HepG2 (cell line): ENCODE measurements around the gene NFKBIA. TPM values are rescaled to one million over a fixed set of nuclear protein-coding genes. Genes with fewer than 3 reads are reported as not detected.

ENCODE experiments used
- AGO2 ChIP-seq: fragments of 200-400 bp; formaldehyde crosslinking; optimal IDR thresholded peaks from 2 replicates; pipeline ENCODE3; 2017; ENCODE audit warnings: mild to moderate bottlenecking, low read depth, low read length, moderate library complexity
- HIVEP1 ChIP-seq: sonication (generic); formaldehyde crosslinking; IDR thresholded peaks from 2 replicates; pipeline ENCODE4 v1.4.0; 2020; ENCODE audit warnings: mild to moderate bottlenecking, missing genetic modification reagents
- HNF4A ChIP-seq: sonication (generic); formaldehyde crosslinking; IDR thresholded peaks from 2 replicates; pipeline ENCODE4 v1.4.0; 2020; ENCODE audit warnings: missing genetic modification reagents
- MIER3 ChIP-seq: IDR thresholded peaks from 2 replicates; pipeline ENCODE4 v1.6.1; 2016; ENCODE audit warnings: missing compliant biosample characterization, borderline replicate concordance
- PAXIP1 ChIP-seq: sonication (generic); formaldehyde crosslinking; conservative IDR thresholded peaks from 2 replicates; pipeline ENCODE4 v1.4.0; 2020; ENCODE audit warnings: mild to moderate bottlenecking, missing genetic modification reagents, moderate library complexity
- PHB2 ChIP-seq: fragments of 450-650 bp; IDR thresholded peaks from 2 replicates; pipeline ENCODE4 v1.6.1; 2018; ENCODE audit not compliant: partially characterized antibody
- SKI ChIP-seq: fragments of 450-650 bp; IDR thresholded peaks from one replicate; pipeline ENCODE4 v1.6.1; 2018; ENCODE audit warnings: mild to moderate bottlenecking; ENCODE audit not compliant: partially characterized antibody
- SSRP1 ChIP-seq: IDR thresholded peaks from 2 replicates; pipeline ENCODE4 v1.6.1; 2016; ENCODE audit warnings: control low read depth
- ZNF20 ChIP-seq: sonication (generic); formaldehyde crosslinking; IDR thresholded peaks from 2 replicates; pipeline ENCODE4 v1.4.0; 2020; ENCODE audit warnings: mild to moderate bottlenecking, moderate library complexity, missing genetic modification reagents
- ZNF205 ChIP-seq: IDR thresholded peaks from 2 replicates; pipeline ENCODE4 v1.6.1; 2018; ENCODE audit warnings: missing biosample characterization, missing genetic modification reagents
- ZNF660 ChIP-seq: sonication (generic); formaldehyde crosslinking; IDR thresholded peaks from 2 replicates; pipeline ENCODE4 v1.5.1; 2020; ENCODE audit warnings: mild to moderate bottlenecking, low read depth, missing genetic modification reagents, borderline replicate concordance
- ZNF737 ChIP-seq: sonication (generic); formaldehyde crosslinking; IDR thresholded peaks from 2 replicates; pipeline ENCODE4 v1.5.0; 2020; ENCODE audit warnings: missing genetic modification reagents, mild to moderate bottlenecking, borderline replicate concordance
- ZSCAN20 ChIP-seq: sonication (generic); formaldehyde crosslinking; IDR thresholded peaks from 2 replicates; pipeline ENCODE4 v1.4.0; 2020; ENCODE audit warnings: missing genetic modification reagents, mild to moderate bottlenecking, borderline replicate concordance
- polyA plus RNA-seq, 8 experiments: library from polyadenylated mRNA; depleted of rRNA in 3 of 8; stranded (reverse) in 7 of 8; unstranded in 1 of 8; fragments of >200 nt; fragmentation: Illumina TruSeq in 4 of 8; extraction: Trizol in 4 of 8; gene quantifications; 2 replicates each; pipeline versions ENCODE4 v1.2.1 to v1.2.3, GENCODE V29; 2011 to 2016; ENCODE audit warnings: low read depth in 4 of 8, missing spikeins in 1 of 8, mixed read lengths in 1 of 8; ENCODE audit not compliant: insufficient read depth in 1 of 8
- total RNA-seq, 5 experiments: library from RNA; depleted of rRNA; stranded (reverse); fragments of >200 nt; fragmentation: Illumina TruSeq; extraction: Trizol; gene quantifications; 2 replicates each; pipeline ENCODE4 v1.2.3, GENCODE V29; 2016; ENCODE audit warnings: low read depth in 1 of 5
- TF ChIP-seq, protein P1 (sequence below): sonication (generic); formaldehyde crosslinking; IDR thresholded peaks from 2 replicates; pipeline ENCODE4 v1.4.0; 2020; ENCODE audit warnings: missing genetic modification reagents, borderline replicate concordance
- TF ChIP-seq, protein P2 (sequence below): sonication (generic); formaldehyde crosslinking; IDR thresholded peaks from 2 replicates; pipeline ENCODE4 v1.8.0; 2022; ENCODE audit warnings: missing genetic modification reagents, low read depth, mild to moderate bottlenecking, borderline replicate concordance
- TF ChIP-seq, protein P3 (sequence below): sonication (generic); formaldehyde crosslinking; IDR thresholded peaks from 2 replicates; pipeline ENCODE4 v1.5.1; 2020; ENCODE audit warnings: mild to moderate bottlenecking, missing genetic modification reagents, moderate library complexity

Gene NFKBIA
- total and polyA plus RNA-seq, 2 of the 13 experiments (the other 11 are each of a cell fraction or from before 2014, with no cell fraction given) = 197 to 319 TPM

DNA sequence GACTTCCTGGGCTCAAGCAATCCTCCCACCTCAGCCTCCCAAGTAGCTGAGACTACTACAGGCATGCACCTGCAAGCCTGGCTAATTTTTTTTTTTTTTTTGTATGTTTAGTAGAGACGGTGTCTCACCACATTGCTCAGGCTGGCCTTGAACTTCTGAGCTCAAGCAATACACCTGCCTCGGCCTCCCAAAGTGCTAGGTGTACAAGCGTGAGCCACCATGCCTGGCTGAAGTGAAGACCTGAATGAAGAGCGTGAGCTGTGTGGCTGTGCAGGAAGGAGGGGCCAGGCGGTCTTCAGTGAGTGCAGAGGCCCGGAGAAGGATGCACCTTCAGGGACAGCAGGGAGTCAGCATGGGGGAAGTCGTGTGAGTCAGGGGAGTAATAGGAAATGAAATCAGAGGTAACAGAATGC, 14.9 kb upstream of the NFKBIA start (continued):
- TF ChIP-seq, protein P1, sequence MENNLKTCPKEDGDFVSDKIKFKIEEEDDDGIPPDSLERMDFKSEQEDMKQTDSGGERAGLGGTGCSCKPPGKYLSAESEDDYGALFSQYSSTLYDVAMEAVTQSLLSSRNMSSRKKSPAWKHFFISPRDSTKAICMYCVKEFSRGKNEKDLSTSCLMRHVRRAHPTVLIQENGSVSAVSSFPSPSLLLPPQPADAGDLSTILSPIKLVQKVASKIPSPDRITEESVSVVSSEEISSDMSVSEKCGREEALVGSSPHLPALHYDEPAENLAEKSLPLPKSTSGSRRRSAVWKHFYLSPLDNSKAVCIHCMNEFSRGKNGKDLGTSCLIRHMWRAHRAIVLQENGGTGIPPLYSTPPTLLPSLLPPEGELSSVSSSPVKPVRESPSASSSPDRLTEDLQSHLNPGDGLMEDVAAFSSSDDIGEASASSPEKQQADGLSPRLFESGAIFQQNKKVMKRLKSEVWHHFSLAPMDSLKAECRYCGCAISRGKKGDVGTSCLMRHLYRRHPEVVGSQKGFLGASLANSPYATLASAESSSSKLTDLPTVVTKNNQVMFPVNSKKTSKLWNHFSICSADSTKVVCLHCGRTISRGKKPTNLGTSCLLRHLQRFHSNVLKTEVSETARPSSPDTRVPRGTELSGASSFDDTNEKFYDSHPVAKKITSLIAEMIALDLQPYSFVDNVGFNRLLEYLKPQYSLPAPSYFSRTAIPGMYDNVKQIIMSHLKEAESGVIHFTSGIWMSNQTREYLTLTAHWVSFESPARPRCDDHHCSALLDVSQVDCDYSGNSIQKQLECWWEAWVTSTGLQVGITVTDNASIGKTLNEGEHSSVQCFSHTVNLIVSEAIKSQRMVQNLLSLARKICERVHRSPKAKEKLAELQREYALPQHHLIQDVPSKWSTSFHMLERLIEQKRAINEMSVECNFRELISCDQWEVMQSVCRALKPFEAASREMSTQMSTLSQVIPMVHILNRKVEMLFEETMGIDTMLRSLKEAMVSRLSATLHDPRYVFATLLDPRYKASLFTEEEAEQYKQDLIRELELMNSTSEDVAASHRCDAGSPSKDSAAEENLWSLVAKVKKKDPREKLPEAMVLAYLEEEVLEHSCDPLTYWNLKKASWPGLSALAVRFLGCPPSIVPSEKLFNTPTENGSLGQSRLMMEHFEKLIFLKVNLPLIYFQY (CRISPR knock-in tag) = no peak
- TF ChIP-seq HIVEP1 (peak; percentile 28; the same call in 1 of the 2 replicates), ZNF660 (no peak), ZNF205 (CRISPR knock-in tag) (0 out of 2 replicates have a peak, but pooled peaks have one; percentile 18), ZNF20 (CRISPR knock-in tag) (no peak), MIER3 (no peak), HNF4A (CRISPR knock-in tag) (peak; percentile 44; the same call in 1 of the 2 replicates), SKI (no peak), ZSCAN20 (CRISPR knock-in tag) (no peak), SSRP1 (CRISPR knock-in tag) (no peak), PAXIP1 (CRISPR knock-in tag) (no peak), ZNF737 (CRISPR knock-in tag) (no peak), PHB2 (no peak), AGO2 (no peak)
- TF ChIP-seq, protein P2, sequence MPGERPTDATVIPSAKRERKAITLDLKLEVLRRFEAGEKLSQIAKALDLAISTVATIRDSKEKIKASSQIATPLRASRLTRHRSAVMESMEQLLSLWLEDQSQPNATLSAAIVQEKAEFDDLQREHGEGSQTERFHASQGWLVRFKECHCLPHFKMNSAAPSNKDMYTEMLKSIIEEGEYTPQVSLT = no peak
- TF ChIP-seq, protein P3, sequence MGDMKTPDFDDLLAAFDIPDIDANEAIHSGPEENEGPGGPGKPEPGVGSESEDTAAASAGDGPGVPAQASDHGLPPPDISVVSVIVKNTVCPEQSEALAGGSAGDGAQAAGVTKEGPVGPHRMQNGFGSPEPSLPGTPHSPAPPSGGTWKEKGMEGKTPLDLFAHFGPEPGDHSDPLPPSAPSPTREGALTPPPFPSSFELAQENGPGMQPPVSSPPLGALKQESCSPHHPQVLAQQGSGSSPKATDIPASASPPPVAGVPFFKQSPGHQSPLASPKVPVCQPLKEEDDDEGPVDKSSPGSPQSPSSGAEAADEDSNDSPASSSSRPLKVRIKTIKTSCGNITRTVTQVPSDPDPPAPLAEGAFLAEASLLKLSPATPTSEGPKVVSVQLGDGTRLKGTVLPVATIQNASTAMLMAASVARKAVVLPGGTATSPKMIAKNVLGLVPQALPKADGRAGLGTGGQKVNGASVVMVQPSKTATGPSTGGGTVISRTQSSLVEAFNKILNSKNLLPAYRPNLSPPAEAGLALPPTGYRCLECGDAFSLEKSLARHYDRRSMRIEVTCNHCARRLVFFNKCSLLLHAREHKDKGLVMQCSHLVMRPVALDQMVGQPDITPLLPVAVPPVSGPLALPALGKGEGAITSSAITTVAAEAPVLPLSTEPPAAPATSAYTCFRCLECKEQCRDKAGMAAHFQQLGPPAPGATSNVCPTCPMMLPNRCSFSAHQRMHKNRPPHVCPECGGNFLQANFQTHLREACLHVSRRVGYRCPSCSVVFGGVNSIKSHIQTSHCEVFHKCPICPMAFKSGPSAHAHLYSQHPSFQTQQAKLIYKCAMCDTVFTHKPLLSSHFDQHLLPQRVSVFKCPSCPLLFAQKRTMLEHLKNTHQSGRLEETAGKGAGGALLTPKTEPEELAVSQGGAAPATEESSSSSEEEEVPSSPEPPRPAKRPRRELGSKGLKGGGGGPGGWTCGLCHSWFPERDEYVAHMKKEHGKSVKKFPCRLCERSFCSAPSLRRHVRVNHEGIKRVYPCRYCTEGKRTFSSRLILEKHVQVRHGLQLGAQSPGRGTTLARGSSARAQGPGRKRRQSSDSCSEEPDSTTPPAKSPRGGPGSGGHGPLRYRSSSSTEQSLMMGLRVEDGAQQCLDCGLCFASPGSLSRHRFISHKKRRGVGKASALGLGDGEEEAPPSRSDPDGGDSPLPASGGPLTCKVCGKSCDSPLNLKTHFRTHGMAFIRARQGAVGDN (CRISPR knock-in tag) = peak; percentile 41
